Urothelium cell line (cell line): ENCODE results near the gene LRRC4B.
A peak's percentile ranks its signal among the peaks of the same experiment; 100 is the strongest.
"Not testable (repeated sequence)": the region's sequence is repeated elsewhere in the genome, so short reads cannot be mapped to it uniquely, and the experiment has no call there.

Experiments used
- DNase-seq: peaks from one replicate; pipeline ENCODE4 v3.0.0; 2011; ENCODE audit warnings: low spot score, mixed read lengths
- FAIRE-seq: peaks from 2 replicates; lab custom pipeline; 2011; peaks lifted over from hg19 to GRCh38; lab: Jason Lieb, UNC

Gene LRRC4B

GRCh38 chr19:50532952-50533351 is 35.3 kb downstream of the LRRC4B start:
- FAIRE-seq (no peak), DNase-seq (no peak)

- no peak for FAIRE-seq
- no peak for DNase-seq
Observed at GRCh38 chr19:50531171-50531612, 37.0 kb downstream of the LRRC4B start.

GRCh38 chr19:50528052-50528451 is 40.2 kb downstream of the LRRC4B start:
- DNase-seq, FAIRE-seq: not testable (repeated sequence)

GRCh38 chr19:50522881-50523280 is 45.4 kb downstream of the LRRC4B start:
- DNase-seq (no peak), FAIRE-seq (no peak)

- FAIRE-seq: no peak
Observed at GRCh38 chr19:50520822-50521465, 47.3 kb downstream of the LRRC4B start.

GRCh38 chr19:50519006-50519575 is 49.1 kb downstream of the LRRC4B start:
- no peak for DNase-seq
- FAIRE-seq: no peak

More at GRCh38 chr19:50520822-50521465, 47.3 kb downstream of the LRRC4B start:
- no peak for DNase-seq

GRCh38 chr19:50518091-50519005 is 49.9 kb downstream of the LRRC4B start:
- DNase-seq (no peak), FAIRE-seq (peak; percentile 50)

GRCh38 chr19:50517704-50518075 is 50.5 kb downstream of the LRRC4B start:
- no peak for DNase-seq
- FAIRE-seq: no peak

GRCh38 chr19:50516964-50517703 is 51.1 kb downstream of the LRRC4B start:
- FAIRE-seq (no peak), DNase-seq (no peak)

- FAIRE-seq: no peak
- no peak for DNase-seq
Observed at GRCh38 chr19:50516456-50516855, 51.8 kb downstream of the LRRC4B start.

GRCh38 chr19:50515168-50515561 is 53.1 kb downstream of the LRRC4B start:
- FAIRE-seq (no peak), DNase-seq (no peak)

- FAIRE-seq (peak; percentile 13), DNase-seq (no peak)
Observed at GRCh38 chr19:50514346-50515167, 53.7 kb downstream of the LRRC4B start.

GRCh38 chr19:50513746-50514345 is 54.4 kb downstream of the LRRC4B start, which contains the start of gene ASPDH:
Gene ASPDH (minus strand): TSS chr19:50513913. CDS start chr19:50513823, 90 bp downstream.
- DNase-seq (no peak), FAIRE-seq (no peak)

- no peak for FAIRE-seq
Observed at GRCh38 chr19:50512999-50513745, 55.1 kb downstream of the LRRC4B start.

GRCh38 chr19:50512112-50512998 is 55.9 kb downstream of the LRRC4B start:
- no peak for FAIRE-seq
- no peak for DNase-seq

More at GRCh38 chr19:50512999-50513745, 55.1 kb downstream of the LRRC4B start:
- no peak for DNase-seq

GRCh38 chr19:50511069-50511822 is 57.0 kb downstream of the LRRC4B start, which contains the start of gene JOSD2:
Gene JOSD2 (minus strand): TSS chr19:50511191. CDS start chr19:50510431, 760 bp downstream.
- DNase-seq: peak; percentile 98
- FAIRE-seq: peak; percentile 88

- DNase-seq: no peak
- FAIRE-seq: no peak
Observed at GRCh38 chr19:50510700-50511068, 57.6 kb downstream of the LRRC4B start.
